ENCODE measurements around the gene RFPL3.

DNA sequence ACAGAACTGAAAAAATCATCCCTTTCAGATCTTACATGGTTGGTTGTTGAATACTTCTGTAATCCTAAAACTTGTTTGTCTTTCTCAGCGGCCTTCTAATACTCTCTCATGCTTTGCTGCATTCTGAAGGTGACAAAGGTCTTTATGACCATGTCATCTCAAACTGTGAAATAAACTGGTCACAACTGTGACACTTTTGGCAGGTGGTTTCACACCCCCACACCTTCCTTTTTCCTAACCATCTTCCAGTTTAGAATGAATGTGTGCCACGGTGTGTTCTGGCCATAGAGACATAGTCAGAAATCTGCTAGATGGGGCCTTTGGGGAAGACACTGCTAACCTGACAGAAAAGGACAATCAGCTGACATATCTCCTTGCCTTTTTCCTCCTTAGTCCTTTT is 14.7 kb upstream of the RFPL3 start:
- TF ChIP-seq, protein P1, sequence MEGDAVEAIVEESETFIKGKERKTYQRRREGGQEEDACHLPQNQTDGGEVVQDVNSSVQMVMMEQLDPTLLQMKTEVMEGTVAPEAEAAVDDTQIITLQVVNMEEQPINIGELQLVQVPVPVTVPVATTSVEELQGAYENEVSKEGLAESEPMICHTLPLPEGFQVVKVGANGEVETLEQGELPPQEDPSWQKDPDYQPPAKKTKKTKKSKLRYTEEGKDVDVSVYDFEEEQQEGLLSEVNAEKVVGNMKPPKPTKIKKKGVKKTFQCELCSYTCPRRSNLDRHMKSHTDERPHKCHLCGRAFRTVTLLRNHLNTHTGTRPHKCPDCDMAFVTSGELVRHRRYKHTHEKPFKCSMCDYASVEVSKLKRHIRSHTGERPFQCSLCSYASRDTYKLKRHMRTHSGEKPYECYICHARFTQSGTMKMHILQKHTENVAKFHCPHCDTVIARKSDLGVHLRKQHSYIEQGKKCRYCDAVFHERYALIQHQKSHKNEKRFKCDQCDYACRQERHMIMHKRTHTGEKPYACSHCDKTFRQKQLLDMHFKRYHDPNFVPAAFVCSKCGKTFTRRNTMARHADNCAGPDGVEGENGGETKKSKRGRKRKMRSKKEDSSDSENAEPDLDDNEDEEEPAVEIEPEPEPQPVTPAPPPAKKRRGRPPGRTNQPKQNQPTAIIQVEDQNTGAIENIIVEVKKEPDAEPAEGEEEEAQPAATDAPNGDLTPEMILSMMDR (IDR thresholded peaks at IDR 0.05; ENCODE audit: insufficient read depth, low read depth, low read length) = no peak
- TF ChIP-seq EZH2 (IDR thresholded peaks at IDR 0.05; ENCODE audit: insufficient read depth, low read length) = no peak
